ENCODE data around the gene CR1L.

CR1L gene

DNA sequence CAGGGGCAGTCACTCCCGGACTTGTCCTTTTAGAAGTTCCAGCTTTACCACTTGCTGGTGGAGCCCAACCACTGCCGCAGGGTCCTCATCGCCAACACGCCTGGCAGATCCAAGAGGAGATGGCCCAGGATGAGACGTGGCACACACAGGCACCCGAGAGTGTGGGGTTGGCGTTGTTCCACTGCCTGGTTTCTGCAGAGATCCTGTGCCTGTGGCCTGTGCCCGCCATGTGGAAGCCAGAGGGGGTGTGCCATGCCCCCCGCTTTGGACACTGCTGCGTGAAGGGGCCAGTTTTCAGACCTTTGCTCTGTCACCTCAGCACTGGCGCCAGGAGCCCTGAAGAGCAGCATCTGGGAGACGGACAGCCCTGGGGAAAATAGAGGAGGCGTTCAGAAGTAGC lies 117.7 kb downstream of the CR1L start:
- TF ChIP-seq EGR1 (IDR thresholded peaks at IDR 0.05) (no peak), EP300 (IDR thresholded peaks at IDR 0.05; ENCODE audit: borderline replicate concordance) (no peak), FOXM1 (IDR thresholded peaks at IDR 0.05; ENCODE audit: borderline replicate concordance, low read depth) (no peak), RAD21 (IDR thresholded peaks at IDR 0.05; ENCODE audit: low read depth) (no peak), CREB1 (IDR thresholded peaks at IDR 0.05; ENCODE audit: low read depth) (no peak), ZBTB7A (IDR thresholded peaks at IDR 0.05; ENCODE audit: low read depth) (no peak), TEAD4 (IDR thresholded peaks at IDR 0.05) (no peak), TAF1 (IDR thresholded peaks at IDR 0.05; ENCODE audit: low read depth) (no peak), CEBPB (IDR thresholded peaks at IDR 0.05) (no peak), YY1 (IDR thresholded peaks at IDR 0.05; ENCODE audit: low read depth) (no peak), TCF12 (IDR thresholded peaks at IDR 0.05; ENCODE audit: low read depth) (no peak), NFIC (IDR thresholded peaks at IDR 0.05) (no peak)
- TF ChIP-seq, protein P1, sequence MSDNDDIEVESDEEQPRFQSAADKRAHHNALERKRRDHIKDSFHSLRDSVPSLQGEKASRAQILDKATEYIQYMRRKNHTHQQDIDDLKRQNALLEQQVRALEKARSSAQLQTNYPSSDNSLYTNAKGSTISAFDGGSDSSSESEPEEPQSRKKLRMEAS (IDR thresholded peaks at IDR 0.05): no peak
- TF ChIP-seq, protein P2, sequence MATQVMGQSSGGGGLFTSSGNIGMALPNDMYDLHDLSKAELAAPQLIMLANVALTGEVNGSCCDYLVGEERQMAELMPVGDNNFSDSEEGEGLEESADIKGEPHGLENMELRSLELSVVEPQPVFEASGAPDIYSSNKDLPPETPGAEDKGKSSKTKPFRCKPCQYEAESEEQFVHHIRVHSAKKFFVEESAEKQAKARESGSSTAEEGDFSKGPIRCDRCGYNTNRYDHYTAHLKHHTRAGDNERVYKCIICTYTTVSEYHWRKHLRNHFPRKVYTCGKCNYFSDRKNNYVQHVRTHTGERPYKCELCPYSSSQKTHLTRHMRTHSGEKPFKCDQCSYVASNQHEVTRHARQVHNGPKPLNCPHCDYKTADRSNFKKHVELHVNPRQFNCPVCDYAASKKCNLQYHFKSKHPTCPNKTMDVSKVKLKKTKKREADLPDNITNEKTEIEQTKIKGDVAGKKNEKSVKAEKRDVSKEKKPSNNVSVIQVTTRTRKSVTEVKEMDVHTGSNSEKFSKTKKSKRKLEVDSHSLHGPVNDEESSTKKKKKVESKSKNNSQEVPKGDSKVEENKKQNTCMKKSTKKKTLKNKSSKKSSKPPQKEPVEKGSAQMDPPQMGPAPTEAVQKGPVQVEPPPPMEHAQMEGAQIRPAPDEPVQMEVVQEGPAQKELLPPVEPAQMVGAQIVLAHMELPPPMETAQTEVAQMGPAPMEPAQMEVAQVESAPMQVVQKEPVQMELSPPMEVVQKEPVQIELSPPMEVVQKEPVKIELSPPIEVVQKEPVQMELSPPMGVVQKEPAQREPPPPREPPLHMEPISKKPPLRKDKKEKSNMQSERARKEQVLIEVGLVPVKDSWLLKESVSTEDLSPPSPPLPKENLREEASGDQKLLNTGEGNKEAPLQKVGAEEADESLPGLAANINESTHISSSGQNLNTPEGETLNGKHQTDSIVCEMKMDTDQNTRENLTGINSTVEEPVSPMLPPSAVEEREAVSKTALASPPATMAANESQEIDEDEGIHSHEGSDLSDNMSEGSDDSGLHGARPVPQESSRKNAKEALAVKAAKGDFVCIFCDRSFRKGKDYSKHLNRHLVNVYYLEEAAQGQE (IDR thresholded peaks at IDR 0.05; ENCODE audit: low read depth): no peak
- TF ChIP-seq, protein P3, sequence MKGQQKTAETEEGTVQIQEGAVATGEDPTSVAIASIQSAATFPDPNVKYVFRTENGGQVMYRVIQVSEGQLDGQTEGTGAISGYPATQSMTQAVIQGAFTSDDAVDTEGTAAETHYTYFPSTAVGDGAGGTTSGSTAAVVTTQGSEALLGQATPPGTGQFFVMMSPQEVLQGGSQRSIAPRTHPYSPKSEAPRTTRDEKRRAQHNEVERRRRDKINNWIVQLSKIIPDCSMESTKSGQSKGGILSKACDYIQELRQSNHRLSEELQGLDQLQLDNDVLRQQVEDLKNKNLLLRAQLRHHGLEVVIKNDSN (IDR thresholded peaks at IDR 0.05): no peak

DNA sequence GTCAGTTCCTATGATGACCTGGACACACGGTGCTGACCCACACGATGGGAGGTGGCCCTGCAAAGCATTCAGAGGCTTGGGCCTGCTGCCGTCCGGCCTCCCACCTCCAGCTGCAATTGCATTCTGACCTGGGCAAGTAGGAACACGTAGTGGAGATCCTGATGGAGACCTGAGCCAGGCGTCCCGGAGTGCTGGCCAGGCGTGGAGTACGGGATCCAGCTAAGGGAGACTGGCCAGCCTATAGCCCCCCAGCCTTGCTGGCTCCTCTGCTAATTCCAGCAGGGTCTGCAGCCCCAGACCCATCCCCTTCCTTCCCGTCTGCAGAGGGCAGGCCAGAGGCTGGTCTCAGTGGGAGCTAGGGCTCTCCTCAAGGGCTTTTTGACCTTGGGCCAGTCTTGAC lies 118.2 kb downstream of the CR1L start:
- TF ChIP-seq CREB1 (IDR thresholded peaks at IDR 0.05; ENCODE audit: low read depth): no peak
- TF ChIP-seq YY1 (IDR thresholded peaks at IDR 0.05; ENCODE audit: low read depth): no peak
- TF ChIP-seq EP300 (IDR thresholded peaks at IDR 0.05; ENCODE audit: borderline replicate concordance): no peak
- TF ChIP-seq TAF1 (IDR thresholded peaks at IDR 0.05; ENCODE audit: low read depth): no peak
- TF ChIP-seq EGR1 (IDR thresholded peaks at IDR 0.05): no peak
- TF ChIP-seq, protein P3 (IDR thresholded peaks at IDR 0.05): no peak
- TF ChIP-seq NFIC (IDR thresholded peaks at IDR 0.05): no peak
- no peak for TF ChIP-seq RAD21 (IDR thresholded peaks at IDR 0.05; ENCODE audit: low read depth)
- TF ChIP-seq, protein P2 (IDR thresholded peaks at IDR 0.05; ENCODE audit: low read depth): no peak
- no peak for TF ChIP-seq TEAD4 (IDR thresholded peaks at IDR 0.05)
- no peak for TF ChIP-seq ZBTB7A (IDR thresholded peaks at IDR 0.05; ENCODE audit: low read depth)
- TF ChIP-seq CEBPB (IDR thresholded peaks at IDR 0.05): no peak
- no peak for TF ChIP-seq FOXM1 (IDR thresholded peaks at IDR 0.05; ENCODE audit: borderline replicate concordance, low read depth)

DNA sequence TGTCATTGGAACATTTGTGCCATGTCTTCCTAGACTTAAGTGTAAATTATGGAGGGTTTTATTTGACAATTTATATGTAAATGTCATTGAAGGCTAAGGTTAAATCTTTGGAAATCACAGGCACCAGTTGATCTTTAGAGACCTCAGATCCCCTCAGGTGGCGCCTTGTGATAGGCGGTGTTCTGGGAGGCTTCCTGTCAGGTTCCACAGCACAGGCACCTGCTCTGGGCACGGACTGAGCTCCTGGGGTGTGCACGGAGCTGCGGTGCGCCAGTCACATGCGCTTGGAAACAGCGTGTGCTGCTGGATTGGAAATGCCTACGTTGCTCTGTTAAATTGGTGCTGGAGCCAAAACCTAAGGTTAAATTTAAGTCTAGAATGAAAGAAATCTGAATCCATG lies 119.0 kb downstream of the CR1L start:
- TF ChIP-seq FOXM1 (IDR thresholded peaks at IDR 0.05; ENCODE audit: borderline replicate concordance, low read depth) (no peak), RAD21 (IDR thresholded peaks at IDR 0.05; ENCODE audit: low read depth) (no peak), CREB1 (IDR thresholded peaks at IDR 0.05; ENCODE audit: low read depth) (no peak), CEBPB (IDR thresholded peaks at IDR 0.05) (no peak)

DNA sequence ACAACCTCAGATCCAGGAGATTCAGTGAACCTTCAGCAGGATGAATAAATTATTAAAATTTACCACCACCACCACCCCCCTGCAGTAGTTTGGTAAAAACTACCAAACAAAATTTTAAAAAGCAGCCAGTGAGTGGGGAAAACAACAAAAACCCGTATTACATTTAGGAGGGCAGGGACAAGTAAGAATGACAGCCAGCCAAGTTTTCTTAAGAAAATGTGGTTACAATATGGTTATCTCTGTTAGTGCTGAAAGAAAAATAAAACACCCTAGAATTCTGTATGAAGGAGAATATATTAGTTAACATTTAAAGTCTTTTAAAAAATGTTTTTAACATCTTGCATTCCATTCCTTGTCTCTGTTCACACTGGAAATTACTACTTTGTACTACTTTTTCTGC lies 121.6 kb downstream of the CR1L start:
- no peak for TF ChIP-seq ZBTB7A (IDR thresholded peaks at IDR 0.05; ENCODE audit: low read depth)
- no peak for TF ChIP-seq NFIC (IDR thresholded peaks at IDR 0.05)
- no peak for TF ChIP-seq RAD21 (IDR thresholded peaks at IDR 0.05; ENCODE audit: low read depth)
- TF ChIP-seq, protein P1 (IDR thresholded peaks at IDR 0.05): no peak
- TF ChIP-seq FOXM1 (IDR thresholded peaks at IDR 0.05; ENCODE audit: borderline replicate concordance, low read depth): no peak
